ENCODE measurements around the gene CST11.

The CST11 gene

DNA sequence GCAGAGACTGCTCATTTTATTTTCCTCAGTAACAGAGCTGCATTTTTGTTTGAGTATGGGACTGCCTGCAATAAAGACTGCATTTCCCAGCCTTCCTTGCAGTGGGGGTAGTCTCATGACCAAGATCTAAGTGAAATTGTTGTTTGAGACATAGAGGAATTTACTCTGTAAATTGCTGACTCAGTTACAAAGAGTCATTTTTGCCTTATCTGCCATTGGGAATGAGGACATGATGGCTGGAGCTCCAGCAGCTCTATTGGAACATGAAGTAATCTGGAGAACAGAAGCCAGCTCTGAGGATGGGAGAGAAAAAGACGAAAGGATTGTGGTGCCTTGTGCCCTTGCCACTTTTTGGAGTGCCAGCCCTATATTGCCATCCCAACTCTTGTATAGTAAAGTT, 2.1 kb upstream of the CST11 start:
- DNase-seq (ENCODE audit: low read depth in 1 of 2, low spot score in 1 of 2) = no peak

DNA sequence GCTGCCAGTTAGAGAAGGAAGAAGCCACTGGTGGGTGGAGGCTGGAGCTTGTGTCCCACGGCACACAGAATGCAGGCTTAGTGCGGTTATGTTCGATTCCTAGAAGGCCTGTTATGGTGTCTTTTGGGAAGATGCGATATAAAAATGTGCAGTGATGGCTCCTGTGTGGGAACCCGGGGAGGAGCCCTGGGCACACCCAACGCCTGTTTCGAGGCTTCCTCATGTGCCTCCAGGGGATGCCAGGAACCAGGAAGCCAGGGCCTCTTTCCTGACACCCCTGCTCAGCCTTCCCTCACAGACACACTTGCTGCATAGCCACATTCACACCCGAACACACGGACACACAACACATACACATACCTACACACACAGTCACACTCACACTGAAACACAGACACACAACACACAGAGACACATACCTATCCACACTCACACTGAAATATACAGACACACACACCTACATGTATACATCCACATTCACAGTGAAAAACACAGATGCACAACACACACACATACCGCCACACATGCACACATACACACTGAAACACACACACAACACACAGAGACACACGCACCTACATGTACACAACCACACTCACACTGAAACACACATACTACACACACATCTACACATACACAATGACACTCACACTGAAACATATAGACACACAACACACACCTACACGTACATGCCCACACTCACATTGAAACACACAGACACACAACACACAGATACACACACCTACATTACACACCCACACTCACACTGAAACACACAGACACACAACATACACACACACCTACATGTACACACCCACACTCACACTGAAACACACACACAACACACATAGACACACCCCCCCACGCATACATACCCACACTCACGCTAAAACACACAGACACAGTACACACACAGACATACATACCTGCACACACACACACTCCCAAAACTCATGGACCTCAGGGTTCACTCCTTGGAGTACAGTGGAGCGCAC, 1.2 kb upstream of the CST11 start:
- no peak for DNase-seq (ENCODE audit: low read depth in 1 of 2, low spot score in 1 of 2)

DNA sequence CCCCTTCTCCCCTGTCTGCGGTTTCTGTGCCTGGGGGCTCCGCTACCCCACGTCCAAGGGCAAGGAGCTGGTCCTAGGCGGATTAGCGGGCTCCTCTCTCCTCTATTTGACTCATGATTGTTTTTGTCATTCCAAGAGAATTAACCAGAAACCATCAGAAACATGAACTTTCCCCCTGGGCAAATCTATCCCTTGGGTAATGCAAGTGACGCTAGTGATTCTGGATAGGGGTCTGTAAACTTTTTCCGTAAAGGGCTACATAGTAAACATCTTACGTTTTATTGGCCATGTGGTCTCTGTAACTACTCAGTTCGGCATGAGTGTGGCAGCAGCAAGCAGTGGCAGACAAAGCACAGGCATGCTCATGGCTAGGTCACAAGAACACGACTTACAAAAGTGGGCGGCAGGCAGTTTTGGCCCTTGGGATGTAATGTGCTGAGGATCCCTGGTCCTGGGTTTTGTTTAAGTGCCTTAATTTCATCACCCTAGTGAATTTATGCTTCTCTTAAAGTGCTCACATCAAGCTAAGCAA, 654 bp downstream of the CST11 start:
- DNase-seq (ENCODE audit: low read depth in 1 of 2, low spot score in 1 of 2) = no peak

DNA sequence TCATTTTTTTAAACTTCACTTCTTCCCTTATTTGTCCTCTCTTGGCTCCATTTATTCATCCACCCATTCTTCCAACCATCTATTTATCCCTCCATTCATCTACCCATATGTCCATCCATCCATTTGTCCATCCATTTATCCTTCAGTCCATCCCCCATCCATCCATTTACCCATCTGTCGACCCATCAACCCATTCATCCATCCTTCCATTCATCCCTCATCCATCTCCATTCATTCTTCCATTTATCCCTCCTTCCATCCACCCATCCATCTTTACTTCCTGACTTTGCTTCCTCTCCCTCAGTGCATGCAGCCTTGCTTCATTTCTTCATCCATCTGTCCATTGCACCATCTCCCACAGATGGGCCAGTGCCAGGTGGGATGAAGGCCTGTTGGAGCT, 1.8 kb downstream of the CST11 start:
- DNase-seq (ENCODE audit: low read depth in 1 of 2, low spot score in 1 of 2) = no peak

DNA sequence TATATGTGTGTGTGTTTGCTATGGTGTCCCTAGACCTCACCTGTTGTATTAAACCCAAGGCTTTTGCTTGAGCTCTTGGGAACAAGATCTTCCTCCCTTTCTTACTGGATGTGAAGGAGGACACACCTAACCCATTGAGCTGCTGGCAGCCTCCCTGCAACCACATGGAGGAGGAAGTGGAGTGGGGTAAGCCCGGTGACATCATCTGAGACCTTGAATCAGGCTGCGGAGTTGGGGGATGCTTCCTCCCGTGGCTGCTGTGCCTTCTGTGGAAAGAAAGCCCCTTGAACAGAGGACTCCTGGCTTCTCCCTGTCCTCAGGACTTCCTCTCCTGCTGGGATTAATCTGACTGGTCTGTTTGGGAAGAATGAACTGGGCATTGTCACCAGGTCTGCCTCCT, 3.3 kb downstream of the CST11 start:
- no peak for DNase-seq (ENCODE audit: low read depth in 1 of 2, low spot score in 1 of 2)

DNA sequence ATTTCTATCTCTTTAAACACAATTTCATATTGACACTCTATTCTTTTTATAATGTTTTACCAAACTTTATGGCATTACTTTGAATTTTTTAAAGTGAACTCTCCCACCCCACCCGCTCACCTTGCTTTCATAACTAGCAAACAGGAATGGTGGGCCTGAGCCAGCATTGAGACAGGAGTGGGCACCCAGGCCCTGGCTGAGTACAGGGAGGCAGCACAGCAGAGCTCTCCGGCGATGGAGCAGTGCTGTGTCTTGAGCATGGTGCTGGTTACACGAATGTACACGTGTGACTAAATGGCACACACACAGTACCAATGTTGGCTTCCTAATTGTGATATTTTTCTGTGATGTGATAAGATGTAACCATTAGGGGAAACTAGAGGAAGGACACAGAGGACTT, 4.5 kb downstream of the CST11 start:
- DNase-seq (ENCODE audit: low read depth in 1 of 2, low spot score in 1 of 2) = no peak

DNA sequence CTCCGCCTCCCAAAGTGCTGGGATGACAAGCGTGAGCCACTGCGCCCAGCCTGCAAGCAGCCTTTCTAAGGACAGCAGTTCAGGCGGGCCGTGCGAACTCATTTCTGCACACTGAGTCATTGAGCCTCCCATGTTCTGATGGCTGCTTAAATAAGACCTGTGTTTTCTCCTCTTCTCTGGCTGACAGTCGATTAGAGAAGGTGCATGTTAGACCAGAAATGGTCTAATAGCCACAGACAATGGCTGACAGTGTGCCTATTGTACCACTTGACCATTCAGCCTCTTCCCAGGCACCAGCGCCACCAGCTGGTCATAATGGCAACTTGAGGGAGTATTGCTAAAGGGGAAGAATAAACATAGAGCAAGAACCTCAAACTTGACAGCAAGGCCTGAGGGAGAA, 6.2 kb downstream of the CST11 start:
- no peak for DNase-seq (ENCODE audit: low read depth in 1 of 2, low spot score in 1 of 2)

DNA sequence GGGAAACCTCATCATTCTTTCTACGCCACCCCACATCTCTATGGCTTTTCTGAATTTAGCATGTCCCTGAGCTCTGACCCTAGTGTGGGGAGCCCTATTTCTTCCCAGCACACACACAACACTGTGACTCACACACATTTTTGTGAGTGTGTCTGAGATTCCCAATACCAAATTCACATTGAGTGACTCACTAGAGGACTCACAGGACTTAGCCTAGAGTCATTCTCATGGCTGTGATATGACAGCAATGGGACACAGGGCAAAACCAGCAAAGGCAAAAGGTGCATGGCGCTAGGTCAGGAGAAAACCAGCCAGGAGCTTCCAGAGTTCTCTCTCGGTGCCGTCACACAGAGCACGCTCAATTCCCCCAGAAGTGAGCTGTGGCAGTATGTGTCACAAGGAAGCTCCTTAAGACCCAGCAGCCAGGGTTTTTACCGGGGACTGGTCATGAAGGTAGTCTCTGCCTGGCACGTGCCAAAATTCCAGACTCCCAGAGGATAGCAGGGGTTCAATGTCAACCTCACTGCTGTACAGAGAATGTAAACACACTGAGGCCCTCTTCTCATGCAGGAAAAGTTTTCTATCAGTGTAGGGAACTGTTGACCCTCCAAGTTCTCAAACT, 7.0 kb downstream of the CST11 start:
- DNase-seq (ENCODE audit: low read depth in 1 of 2, low spot score in 1 of 2) = no peak

DNA sequence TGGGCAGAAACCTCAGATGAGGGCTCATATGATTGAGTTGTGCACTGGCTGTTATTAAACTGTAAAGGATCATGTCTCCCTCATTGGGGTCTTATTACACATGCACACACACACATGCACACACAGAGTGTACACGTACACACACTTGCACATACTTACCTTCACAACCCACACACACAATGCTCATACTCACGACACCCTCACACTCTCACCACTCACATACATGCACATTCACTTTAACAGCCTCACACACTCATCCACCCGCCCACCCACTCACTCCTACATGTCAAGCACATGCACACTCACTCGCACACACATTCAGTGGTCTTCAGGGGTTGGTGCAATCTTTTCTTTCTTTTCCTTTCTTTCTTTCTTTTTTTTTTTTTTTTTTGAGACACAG, 7.8 kb downstream of the CST11 start:
- no peak for DNase-seq (ENCODE audit: low read depth in 1 of 2, low spot score in 1 of 2)

DNA sequence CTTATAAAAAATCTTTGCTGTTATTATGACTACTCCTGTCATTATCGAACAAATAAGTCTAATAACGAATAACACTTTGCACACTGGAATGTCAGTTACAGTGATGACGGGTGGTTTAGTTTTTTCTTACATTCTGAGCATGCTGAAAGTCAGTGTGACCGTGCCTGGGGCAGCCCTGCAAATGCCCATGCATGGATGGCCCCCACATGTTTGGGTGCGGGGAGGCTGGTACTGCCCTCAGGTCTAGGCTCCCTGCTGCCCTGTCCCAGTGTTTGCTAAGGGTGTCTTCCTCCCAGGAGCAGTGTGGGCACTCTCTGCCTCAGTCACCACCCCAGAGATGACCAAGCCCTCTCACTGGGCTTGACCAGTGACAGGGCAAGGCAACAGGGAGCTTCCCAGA, 10.2 kb downstream of the CST11 start:
- DNase-seq (ENCODE audit: low read depth in 1 of 2, low spot score in 1 of 2) = no peak

DNA sequence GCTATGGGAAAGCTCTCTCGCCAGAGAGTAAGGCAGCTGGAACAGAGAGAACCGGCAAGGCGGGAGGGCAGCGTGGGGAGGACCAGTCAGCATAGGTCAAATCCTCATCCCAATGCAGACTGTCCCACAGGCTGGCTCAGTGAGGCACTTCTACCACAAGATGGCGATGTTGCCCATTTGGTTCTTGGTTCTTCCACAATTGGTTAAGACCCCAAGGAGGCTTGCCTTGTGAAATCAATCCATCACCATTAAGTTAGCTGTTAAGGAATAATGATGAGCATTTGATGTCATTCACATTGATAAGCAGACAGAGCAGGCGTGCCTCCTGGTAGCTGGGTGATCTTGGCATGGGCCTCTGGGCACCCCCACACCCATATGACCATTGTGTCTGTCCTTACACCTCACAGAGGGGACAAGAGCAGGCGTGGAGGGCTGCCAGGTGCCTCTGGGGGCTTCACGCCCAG, 10.8 kb downstream of the CST11 start:
- DNase-seq (ENCODE audit: low read depth in 1 of 2, low spot score in 1 of 2) = peak in 1 of 2 donors; percentile 22

DNA sequence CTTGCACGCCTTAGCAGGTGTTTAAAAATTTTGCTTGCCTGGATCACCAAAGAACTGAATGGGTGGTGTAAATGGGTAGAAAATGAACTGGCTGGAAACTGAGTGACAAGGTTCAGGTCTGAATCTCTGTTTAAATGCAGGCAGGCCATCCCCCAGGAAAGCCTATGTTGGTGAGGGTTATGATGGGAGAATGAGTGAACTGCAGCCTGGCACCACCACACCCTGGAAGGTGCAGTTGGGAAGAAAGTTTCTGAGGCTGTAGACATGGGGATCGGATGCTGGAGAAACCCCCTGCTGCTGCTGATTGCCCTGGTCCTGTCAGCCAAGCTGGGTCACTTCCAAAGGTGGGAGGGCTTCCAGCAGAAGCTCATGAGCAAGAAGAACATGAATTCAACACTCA, 12.7 kb downstream of the CST11 start:
- no peak for DNase-seq (ENCODE audit: low read depth in 1 of 2, low spot score in 1 of 2)

DNA sequence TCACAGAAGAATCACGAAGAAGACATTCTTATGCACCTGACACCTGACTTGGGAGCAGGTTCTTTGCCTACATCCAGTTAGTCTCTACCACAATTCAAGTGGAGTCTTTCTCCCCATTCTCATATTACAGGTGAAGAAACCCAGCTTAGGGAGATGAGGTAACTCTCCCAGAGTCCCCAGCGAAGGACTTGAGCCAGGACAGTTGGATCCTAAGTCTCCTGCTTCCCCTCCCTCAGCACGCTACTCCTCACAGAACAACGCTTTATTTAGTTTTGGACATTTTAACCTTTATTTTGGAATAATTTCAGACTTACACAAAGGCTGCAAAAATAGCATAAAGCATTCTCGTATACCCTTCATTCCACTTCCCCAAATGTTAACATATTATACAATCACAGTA, 14.0 kb downstream of the CST11 start:
- DNase-seq (ENCODE audit: low read depth in 1 of 2, low spot score in 1 of 2) = no peak

DNA sequence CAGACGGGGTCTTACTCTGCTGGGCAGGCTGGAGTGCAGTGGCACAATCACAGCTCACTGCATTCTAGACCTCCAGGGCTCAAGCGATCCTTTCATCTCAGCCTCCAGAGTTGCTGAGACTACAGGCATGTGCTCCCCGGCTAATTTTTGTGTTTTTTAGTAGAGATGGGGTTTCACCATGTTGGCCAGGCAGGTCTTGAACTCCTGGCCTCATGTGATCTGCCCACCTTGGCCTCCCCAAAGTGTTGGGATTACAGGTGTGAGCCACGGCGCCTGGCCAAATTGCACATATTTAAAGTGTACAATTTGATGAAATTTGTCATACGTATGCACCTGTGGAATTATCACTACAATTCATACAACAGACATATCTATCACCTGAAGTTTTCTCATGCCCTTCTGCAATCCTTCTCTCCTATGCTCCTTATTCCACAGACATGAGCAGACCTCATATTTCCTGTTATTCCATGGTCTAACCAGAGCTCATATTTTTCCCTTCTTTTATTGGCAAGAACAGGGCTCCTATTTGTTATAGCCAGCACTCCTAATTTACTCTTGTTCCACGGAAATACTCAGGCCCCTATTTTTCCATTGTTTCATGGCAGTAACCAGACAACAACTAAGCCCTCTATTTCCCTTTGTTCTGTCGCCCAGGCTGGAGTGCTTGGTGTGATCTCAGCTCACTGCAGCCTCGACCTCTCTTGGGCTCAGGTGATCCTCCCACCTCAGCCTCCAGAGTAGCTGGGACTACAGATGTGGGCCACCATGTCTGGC, 15.4 kb downstream of the CST11 start:
- no peak for DNase-seq (ENCODE audit: low read depth in 1 of 2, low spot score in 1 of 2)

DNA sequence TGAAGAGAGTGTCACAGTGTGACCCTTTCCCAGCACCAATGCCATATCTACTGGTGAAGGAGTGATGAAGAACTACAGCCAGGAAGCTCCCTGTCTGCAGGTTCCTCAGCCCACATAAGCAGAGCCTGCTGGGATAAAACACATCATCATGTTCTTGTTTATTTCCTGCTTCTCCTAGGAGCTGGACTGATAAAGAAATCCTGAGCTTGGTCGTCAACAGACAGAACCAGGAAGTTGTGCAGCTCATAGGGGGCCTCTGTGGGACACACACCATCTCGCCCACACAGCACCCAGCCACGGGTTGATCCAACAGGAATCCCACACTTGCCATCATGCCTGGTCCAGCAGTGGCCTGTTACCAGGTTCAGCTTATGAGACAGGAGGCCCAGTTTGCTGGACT, 16.0 kb downstream of the CST11 start:
- no peak for DNase-seq (ENCODE audit: low read depth in 1 of 2, low spot score in 1 of 2)

DNA sequence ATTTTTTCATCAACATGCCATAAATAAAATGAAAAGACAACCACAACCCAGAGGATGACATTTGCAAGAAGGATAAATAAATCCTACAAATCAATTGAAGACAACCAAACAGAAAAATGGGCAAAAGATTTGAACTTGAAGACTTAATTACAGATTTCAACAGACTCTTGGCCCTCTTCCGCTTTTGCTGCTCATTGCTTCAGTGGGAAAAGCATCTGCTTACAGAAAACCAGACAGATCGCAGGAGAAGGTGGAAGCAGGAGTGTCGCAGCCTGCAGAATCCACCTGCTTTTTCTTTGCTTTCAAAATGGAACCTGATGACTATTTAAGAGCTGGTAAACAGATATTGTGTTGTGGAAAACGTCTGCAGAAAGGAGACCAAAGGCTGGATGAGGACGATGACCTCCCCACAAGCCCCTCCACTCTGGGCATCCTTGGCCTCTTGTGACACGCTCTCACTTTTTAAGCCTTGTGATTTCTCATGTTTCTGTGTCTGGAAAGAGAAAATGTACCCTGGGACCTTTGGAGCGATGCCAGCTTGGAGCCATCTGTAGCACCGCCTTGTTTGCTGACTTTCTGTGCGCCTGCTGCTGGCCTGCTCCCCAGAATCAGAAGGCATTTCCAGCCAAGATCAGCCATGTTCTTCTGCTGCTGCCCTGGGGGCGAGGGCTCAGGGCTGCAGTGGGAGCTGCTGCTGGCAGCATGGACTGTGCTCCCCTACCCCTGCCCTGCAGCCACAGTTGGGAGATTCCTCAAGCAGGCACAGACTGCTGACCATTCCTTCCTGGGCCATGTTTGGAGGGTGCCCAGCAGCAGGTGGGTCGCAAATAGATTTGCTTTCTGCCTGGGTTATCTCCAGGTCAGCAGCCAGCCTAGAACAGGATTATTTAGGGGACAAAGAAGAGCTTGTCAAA, 16.8 kb downstream of the CST11 start:
- no peak for DNase-seq (ENCODE audit: low read depth in 1 of 2, low spot score in 1 of 2)

DNA sequence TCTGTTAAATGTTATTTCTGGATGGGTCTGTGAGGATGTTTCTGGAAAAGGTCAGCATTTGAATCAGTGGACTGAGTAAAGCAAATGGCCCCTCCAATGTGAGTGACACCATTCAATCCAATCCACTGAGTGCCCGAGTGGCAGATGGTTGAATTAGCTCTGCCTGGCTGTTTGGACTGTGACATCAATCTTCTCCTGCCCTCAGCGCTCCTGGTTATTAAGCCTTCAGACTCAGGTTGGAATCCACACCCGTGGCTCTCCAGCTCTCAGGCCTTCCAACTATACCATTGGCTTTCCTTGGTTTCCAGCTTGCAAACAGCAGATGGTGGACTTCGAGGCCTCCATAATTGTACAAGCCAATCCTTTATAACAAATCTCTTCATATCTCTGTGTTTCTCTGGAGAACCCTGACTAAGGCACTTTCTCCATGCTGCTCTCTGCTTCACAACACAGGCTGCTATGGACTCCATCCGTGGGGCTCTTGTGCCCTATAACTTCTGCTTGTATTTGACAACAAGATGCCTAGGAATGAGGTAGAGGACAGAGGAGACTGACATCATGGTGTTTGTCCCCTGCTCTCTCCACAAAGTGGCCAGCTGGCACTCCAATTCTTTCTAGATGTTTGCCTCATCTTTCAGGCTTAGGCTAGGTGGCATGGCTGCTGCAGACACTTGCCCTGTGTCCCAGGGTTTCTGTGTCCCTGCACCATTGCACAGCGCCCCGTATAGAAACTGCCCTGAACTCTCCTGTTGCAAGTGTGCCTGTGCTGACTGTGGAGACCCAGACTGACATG, 18.0 kb downstream of the CST11 start:
- DNase-seq (ENCODE audit: low read depth in 1 of 2, low spot score in 1 of 2) = no peak

DNA sequence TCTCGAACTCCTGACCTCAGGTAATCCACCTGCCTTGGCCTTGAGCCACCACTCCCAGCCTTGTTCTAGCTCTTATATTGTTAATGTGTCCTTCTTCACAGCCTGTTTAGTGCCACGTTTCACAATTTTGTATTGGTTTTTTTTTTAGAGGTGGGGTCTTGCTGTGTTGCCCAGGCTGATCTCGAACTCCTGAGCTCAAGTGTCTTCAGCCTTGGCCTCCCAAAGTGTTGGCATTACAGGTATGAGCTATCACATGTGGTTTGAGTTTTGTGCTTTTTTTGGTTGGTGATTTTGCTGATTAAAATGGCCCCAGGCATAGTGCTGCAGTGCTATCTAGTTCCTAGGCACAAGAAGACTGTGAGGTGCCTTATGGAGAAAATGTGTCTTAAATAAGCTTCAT, 19.0 kb downstream of the CST11 start:
- no peak for DNase-seq (ENCODE audit: low read depth in 1 of 2, low spot score in 1 of 2)

DNA sequence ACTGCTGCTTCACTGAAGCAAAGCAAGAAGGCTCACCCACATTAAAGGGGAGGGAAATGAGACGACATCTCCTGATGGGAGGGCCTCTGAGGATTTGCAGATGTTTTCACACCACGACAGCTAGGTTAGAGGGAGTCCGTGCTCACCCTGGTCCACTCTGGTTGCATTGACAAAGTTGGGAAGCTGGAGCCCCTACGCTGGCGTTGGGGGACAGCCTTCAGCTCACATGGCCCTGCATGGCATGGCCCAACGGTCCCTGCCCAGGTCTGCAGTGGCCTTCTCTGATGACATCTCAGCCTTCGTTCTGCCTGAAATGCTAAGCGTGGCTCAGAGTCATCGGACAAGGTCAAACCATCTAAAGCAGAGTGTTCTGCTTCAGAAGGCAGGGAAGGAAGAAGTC, 27.5 kb downstream of the CST11 start:
- DNase-seq (ENCODE audit: low read depth in 1 of 2, low spot score in 1 of 2) = no peak

Data from activated T-helper 1 cell treated with anti-CD3 and anti-CD28 coated beads, Interleukin-2, amount 50 U/mL, for 16 hours (primary cell).